Liver (tissue), 9 donors: Measurements from ENCODE around the gene NYAP2. TPM values are rescaled to one million over a fixed set of nuclear protein-coding genes. Genes with fewer than 3 reads are reported as not detected.

ENCODE experiments used
- DNase-seq: peaks from one replicate; pipeline ENCODE4 v3.0.0-alpha.2; 2017; ENCODE audit warnings: low spot score
- H3K27ac ChIP-seq, 2 donors: one replicate each; pipeline ENCODE4 v1.7.0; 2013; ENCODE audit warnings: inconsistent platforms in 2 of 2, low read length in 2 of 2, control low read depth in 1 of 2, low read depth in 1 of 2, mild to moderate bottlenecking in 1 of 2
- H3K27me3 ChIP-seq, 4 donors: one replicate each; pipeline versions ENCODE4 v1.6.1 to v1.7.0; 2013; ENCODE audit warnings: low read length in 3 of 4, inconsistent platforms in 1 of 4, mild to moderate bottlenecking in 1 of 4, moderate library complexity in 1 of 4; ENCODE audit not compliant: control insufficient read depth in 4 of 4, insufficient read depth in 4 of 4
- H3K36me3 ChIP-seq, 4 donors: one replicate each; pipeline versions ENCODE4 v1.6.1 to v1.7.0; 2013; ENCODE audit warnings: low read length in 3 of 4, mild to moderate bottlenecking in 3 of 4, low read depth in 1 of 4, moderate library complexity in 1 of 4; ENCODE audit not compliant: control insufficient read depth in 4 of 4, insufficient read depth in 3 of 4
- H3K4me1 ChIP-seq, 4 donors: one replicate each; pipeline versions ENCODE4 v1.6.1 to v1.7.0; 2013; ENCODE audit warnings: low read length in 3 of 4, mild to moderate bottlenecking in 3 of 4, moderate library complexity in 1 of 4; ENCODE audit not compliant: control insufficient read depth in 4 of 4, insufficient read depth in 4 of 4
- H3K4me3 ChIP-seq, 3 donors: one replicate each; pipeline versions ENCODE4 v1.6.1 to v1.7.0; 2013; ENCODE audit warnings: low read length in 3 of 3, control low read depth in 1 of 3, low read depth in 1 of 3, mild to moderate bottlenecking in 1 of 3
- H3K9ac ChIP-seq, 2 donors: one replicate each; pipeline ENCODE4 v1.7.0; 2013; ENCODE audit warnings: low read length in 2 of 2, mild to moderate bottlenecking in 2 of 2, moderate library complexity in 2 of 2, control low read depth in 1 of 2, low read depth in 1 of 2
- H3K9me3 ChIP-seq, 4 donors: one replicate each; pipeline versions ENCODE4 v1.6.1 to v1.7.0; 2013; ENCODE audit warnings: low read length in 3 of 4; ENCODE audit not compliant: control insufficient read depth in 4 of 4
- ATF3 ChIP-seq: IDR thresholded peaks from 2 replicates; pipeline ENCODE4 v1.6.1; 2016; ENCODE audit warnings: antibody characterized with exemption
- CTCF ChIP-seq: fragments of 150-350 bp; IDR thresholded peaks from 2 replicates; pipeline ENCODE4 v1.5.1; 2017; ENCODE audit warnings: improper control_type of control experiment, low read depth, low read length; ENCODE audit not compliant: missing input control
- EGR1 ChIP-seq, 2 donors: IDR thresholded peaks; 2 replicates each; pipeline ENCODE4 v1.6.1; 2016 to 2018; ENCODE audit warnings: antibody characterized with exemption in 2 of 2, low read depth in 2 of 2
- FOXA1 ChIP-seq: IDR thresholded peaks from 2 replicates; pipeline ENCODE4 v1.6.1; 2016; ENCODE audit warnings: antibody characterized with exemption
- FOXA2 ChIP-seq: IDR thresholded peaks from 2 replicates; pipeline ENCODE4 v1.6.1; 2016; ENCODE audit warnings: antibody characterized with exemption
- GABPA ChIP-seq, 2 donors: IDR thresholded peaks in 1 of 2; conservative IDR thresholded peaks in 1 of 2; 2 replicates each; pipeline ENCODE4 v1.6.1; 2016; ENCODE audit warnings: antibody characterized with exemption in 2 of 2, mild to moderate bottlenecking in 1 of 2, moderate library complexity in 1 of 2
- HNF4G ChIP-seq: IDR thresholded peaks from 2 replicates; pipeline ENCODE4 v1.6.1; 2016; ENCODE audit warnings: antibody characterized with exemption
- JUND ChIP-seq, 2 donors: IDR thresholded peaks; 2 replicates each; pipeline ENCODE4 v1.6.1; 2016; ENCODE audit warnings: antibody characterized with exemption in 2 of 2
- MAX ChIP-seq: IDR thresholded peaks from 2 replicates; pipeline ENCODE4 v1.6.1; 2016; ENCODE audit warnings: antibody characterized with exemption
- NR2F2 ChIP-seq: IDR thresholded peaks from 2 replicates; pipeline ENCODE4 v1.6.1; 2016; ENCODE audit warnings: antibody characterized with exemption
- RAD21 ChIP-seq, 2 donors: IDR thresholded peaks; 2 replicates each; pipeline ENCODE4 v1.6.1; 2016; ENCODE audit warnings: antibody characterized with exemption in 2 of 2, mild to moderate bottlenecking in 2 of 2
- REST ChIP-seq: IDR thresholded peaks from 2 replicates; pipeline ENCODE4 v1.6.1; 2016; ENCODE audit warnings: antibody characterized with exemption, mild to moderate bottlenecking
- RXRA ChIP-seq, 2 donors: IDR thresholded peaks; 2 replicates each; pipeline ENCODE4 v1.6.1; 2017 to 2018; ENCODE audit warnings: antibody characterized with exemption in 2 of 2, mild to moderate bottlenecking in 1 of 2
- SP1 ChIP-seq: IDR thresholded peaks from 2 replicates; pipeline ENCODE4 v1.6.1; 2018; ENCODE audit warnings: antibody characterized with exemption, mild to moderate bottlenecking
- TAF1 ChIP-seq: conservative IDR thresholded peaks from 2 replicates; pipeline ENCODE4 v1.6.1; 2016; ENCODE audit warnings: antibody characterized with exemption, mild to moderate bottlenecking
- YY1 ChIP-seq: IDR thresholded peaks from 2 replicates; pipeline ENCODE4 v1.6.1; 2016; ENCODE audit warnings: antibody characterized with exemption, mild to moderate bottlenecking
- WGBS: extraction: QIAGEN DNeasy Blood & Tissue Kit; methylation state at CpG from one replicate; pipeline ENCODE4 v1.1.7; 2013; 5-methylcytosine and 5-hydroxymethylcytosine counted together
- polyA plus RNA-seq, 2 donors: library from polyadenylated mRNA; stranded (reverse) in 1 of 2; unstranded in 1 of 2; fragments of 200-250 nt in 1 of 2; fragments of >200 nt in 1 of 2; fragmentation: Nextera tagmentation in 1 of 2; extraction: Ambion mirVana in 1 of 2; gene quantifications; one replicate each; pipeline versions ENCODE4 v1.2.1 to v1.2.3, GENCODE V29; 2013 to 2015
- total RNA-seq, 2 donors: library from RNA; depleted of rRNA; stranded (reverse); fragments of >200 nt; gene quantifications; one replicate each; pipeline ENCODE4 v1.2.3, GENCODE V29; 2014
- donor health status: healthy.
- donor health status: healthy.
- donor health status: healthy.
- donor health status: healthy.
- donor health status: healthy.

NYAP2 gene
- total and polyA plus RNA-seq, 4 donors = not detected

GRCh38 chr2:225598426-225598825 lies 198.9 kb downstream of the NYAP2 start:
- Histone ChIP-seq H3K9me3 (peaks cover 0 to 7% (median 2%) of the 10 kb centered on the region in 4 donors), H3K4me1 (no peaks in the 10 kb centered on the region), H3K36me3 (no peaks in the 10 kb centered on the region), H3K4me3 (no peak overlapping the region), H3K27ac (no peak overlapping the region), H3K27me3 (no peaks in the 10 kb centered on the region), H3K9ac (no peak overlapping the region)
- TF ChIP-seq FOXA1 (no peak), ATF3 (no peak), TAF1 (no peak), NR2F2 (no peak), RXRA (IDR thresholded peaks at IDR 0.05) (no peak), GABPA (IDR thresholded peaks at IDR 0.05 in 1 of 2, conservative IDR thresholded peaks at IDR 0.05 in 1 of 2) (no peak), CTCF (no peak), EGR1 (IDR thresholded peaks at IDR 0.05; ENCODE audit: low read depth in 2 of 2) (no peak), YY1 (no peak), RAD21 (IDR thresholded peaks at IDR 0.05) (no peak), FOXA2 (no peak), SP1 (no peak), MAX (no peak), JUND (IDR thresholded peaks at IDR 0.05) (no peak)
- no peak for DNase-seq

- no peaks in the 10 kb centered on the region for H3K36me3 ChIP-seq
- 60% methylated on average over 4 of the region's 4 CpGs for WGBS
- no peaks in the 10 kb centered on the region for H3K27me3 ChIP-seq
- no peak for TF ChIP-seq EGR1 (IDR thresholded peaks at IDR 0.05; ENCODE audit: low read depth in 2 of 2)
- no peak for TF ChIP-seq HNF4G
- no peak for TF ChIP-seq REST
- no peak for TF ChIP-seq RXRA (IDR thresholded peaks at IDR 0.05)
- TF ChIP-seq FOXA1 = no peak
- H3K9ac ChIP-seq = no peak overlapping the region
- H3K27ac ChIP-seq = no peak overlapping the region
- H3K4me3 ChIP-seq = no peak overlapping the region
- no peak for DNase-seq
- no peaks in the 10 kb centered on the region for H3K4me1 ChIP-seq
- peaks cover 0 to 7% (median 2%) of the 10 kb centered on the region in 4 donors for H3K9me3 ChIP-seq
Measured at GRCh38 chr2:225598897-225599296, 199.4 kb downstream of the NYAP2 start.
